DND-41 (cell line): Measurements from ENCODE around the gene GPR37.

Experiments used
- CTCF ChIP-seq: IDR thresholded peaks from 2 replicates; pipeline ENCODE4 v1.5.1; 2012; ENCODE audit warnings: borderline replicate concordance, low read length, moderate library complexity, mild to moderate bottlenecking; ENCODE audit not compliant: poor library complexity, severe bottlenecking; ENCODE audit errors: extremely low read depth
- EZH2 ChIP-seq: IDR thresholded peaks from 3 replicates; pipeline ENCODE4 v1.6.1; 2012; ENCODE audit warnings: borderline replicate concordance, low read depth, mild to moderate bottlenecking, moderate library complexity, low read length, inconsistent platforms; ENCODE audit not compliant: severe bottlenecking

- TF ChIP-seq CTCF (no peak), EZH2 (no peak)
Measured at GRCh38 chr7:124764847-124765400, 668 bp downstream of the GPR37 start.
